Thymus (tissue), 11 donors: ENCODE data around the gene SENP1. TPM values are rescaled to one million over a fixed set of nuclear protein-coding genes. Genes with fewer than 3 reads are reported as not detected.
"Not testable (repeated sequence)": the region's sequence is repeated elsewhere in the genome, so short reads cannot be mapped to it uniquely, and the experiment has no call there.

ENCODE experiments used
- DNase-seq, 9 donors: peaks; one replicate each; pipeline ENCODE4 v3.0.0-alpha.2; 2013; ENCODE audit warnings: low spot score in 9 of 9, low read depth in 6 of 9, missing footprints in 1 of 9
- H3K27ac ChIP-seq, 2 donors: one replicate each; pipeline ENCODE4 v1.5.1; 2013; ENCODE audit warnings: control low read depth in 1 of 2, low read depth in 1 of 2, low read length in 1 of 2, mild to moderate bottlenecking in 1 of 2, moderate library complexity in 1 of 2
- H3K27me3 ChIP-seq, 2 donors: one replicate each; pipeline ENCODE4 v1.5.1; 2013; ENCODE audit warnings: low read length in 1 of 2; ENCODE audit not compliant: control insufficient read depth in 2 of 2, insufficient read depth in 1 of 2
- H3K36me3 ChIP-seq, 2 donors: one replicate each; pipeline ENCODE4 v1.5.1; 2013; ENCODE audit warnings: low read length in 1 of 2, mild to moderate bottlenecking in 1 of 2, moderate library complexity in 1 of 2; ENCODE audit not compliant: control insufficient read depth in 2 of 2, insufficient read depth in 2 of 2
- H3K4me1 ChIP-seq, 2 donors: one replicate each; pipeline ENCODE4 v1.5.1; 2013; ENCODE audit warnings: low read length in 2 of 2; ENCODE audit not compliant: control insufficient read depth in 2 of 2, insufficient read depth in 2 of 2
- H3K4me3 ChIP-seq, 2 donors: one replicate each; pipeline ENCODE4 v1.5.1; 2013; ENCODE audit warnings: low read length in 2 of 2, control low read depth in 1 of 2, mild to moderate bottlenecking in 1 of 2
- H3K9me3 ChIP-seq, 2 donors: one replicate each; pipeline ENCODE4 v1.5.1; 2013; ENCODE audit warnings: low read length in 1 of 2, mild to moderate bottlenecking in 1 of 2; ENCODE audit not compliant: control insufficient read depth in 2 of 2, insufficient read depth in 1 of 2
- WGBS: extraction: QIAGEN DNeasy Blood & Tissue Kit; methylation state at CpG from one replicate; pipeline ENCODE4 v1.1.7; 2013; 5-methylcytosine and 5-hydroxymethylcytosine counted together
- polyA plus RNA-seq: library from polyadenylated mRNA; stranded (reverse); fragments of 200-250 nt; gene quantifications from one replicate; pipeline ENCODE4 v1.2.3, GENCODE V29; 2013
- total RNA-seq: library from RNA; stranded (reverse); fragments of 120-200 nt; gene quantifications from one replicate; pipeline ENCODE4 v1.2.4, GENCODE V29; 2013
- donor health status: healthy.

SENP1 gene
- total and polyA plus RNA-seq, 2 donors = 6.6 to 25.0 TPM

DNA sequence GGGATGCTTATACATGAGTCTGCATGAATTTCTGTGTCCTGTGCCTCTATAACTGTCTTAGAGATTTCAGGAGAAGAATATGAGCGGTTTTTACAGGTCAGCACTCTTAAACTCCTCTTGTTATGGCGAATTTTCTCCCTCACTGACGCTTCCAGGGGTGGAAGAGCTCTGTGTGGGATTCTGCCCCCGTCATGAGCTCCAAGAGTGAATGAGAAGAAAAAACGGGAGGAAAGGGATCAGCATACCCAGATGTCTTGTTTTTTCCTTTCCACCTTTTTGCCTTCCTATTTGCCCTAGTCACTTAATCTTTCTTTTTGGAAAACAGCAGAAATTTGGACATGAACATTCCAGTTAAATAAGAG, 13.9 kb upstream of the SENP1 start:
- Histone ChIP-seq H3K4me1 (peaks cover 10 to 11% of the 10 kb centered on the region in 2 donors), H3K9me3 (no peaks in the 10 kb centered on the region), H3K27ac (no peak overlapping the region), H3K36me3 (peaks cover 0 to 8% of the 10 kb centered on the region in 2 donors), H3K27me3 (peaks cover 0 to 2% of the 10 kb centered on the region in 2 donors), H3K4me3 (peak overlapping the region; percentile 58 to 59)
- no peak for DNase-seq
- WGBS = 42% methylated on average over 5 of the region's 5 CpGs

DNA sequence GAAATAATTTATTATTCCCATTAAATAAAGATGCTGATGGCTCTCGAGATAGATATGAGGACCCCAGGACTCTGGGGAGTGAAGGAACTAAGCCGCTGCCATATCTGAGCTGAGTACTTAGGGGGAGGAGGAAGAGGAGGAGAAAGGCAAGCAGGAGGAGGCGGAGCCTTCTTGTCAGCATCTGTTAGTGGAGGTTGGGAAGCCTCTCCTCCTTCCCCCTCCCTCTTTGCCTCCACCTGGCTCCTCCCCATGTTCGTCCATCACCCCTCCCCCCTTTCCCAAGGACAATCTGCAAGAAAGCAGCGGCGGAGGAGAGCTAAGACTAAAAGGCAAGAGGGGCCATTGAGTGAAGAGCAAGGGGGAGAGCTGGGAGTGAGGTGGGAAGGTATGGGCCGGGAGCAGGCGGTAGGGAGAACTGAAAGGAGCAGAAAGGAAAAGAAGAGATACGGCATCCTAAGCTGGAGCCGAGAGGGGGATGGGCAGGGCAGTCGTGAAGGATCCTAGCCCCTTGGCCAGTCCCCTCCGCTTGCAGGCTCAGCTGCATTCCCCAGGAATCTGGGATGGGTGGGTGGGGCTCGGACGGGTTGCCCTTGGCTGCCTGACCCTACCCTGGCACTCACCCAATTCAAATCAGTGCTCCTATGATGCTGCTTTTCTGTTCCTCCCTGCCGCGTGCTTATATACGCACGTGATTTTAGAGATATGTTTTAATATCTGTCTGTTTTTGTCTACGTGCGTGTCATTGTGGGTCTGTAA, 13.4 kb upstream of the SENP1 start, which contains the start of gene PFKM:
TSS of gene PFKM (plus strand) at position 287 of the 756 bp plus-strand sequence. CDS start 3,411 bp downstream, outside the sequence.
- Histone ChIP-seq H3K9me3 (no peaks in the 10 kb centered on the region), H3K36me3 (peaks cover 0 to 5% of the 10 kb centered on the region in 2 donors), H3K27me3 (peaks cover 0 to 4% of the 10 kb centered on the region in 2 donors), H3K4me1 (peaks cover 10 to 11% of the 10 kb centered on the region in 2 donors), H3K27ac (no peak within 1 kb of the TSS), H3K4me3 (peak within 1 kb of the TSS; percentile 58 to 59)
- 3% methylated on average over 20 of the region's 20 CpGs for WGBS
- DNase-seq = peak; percentile 51 to 87 (median 69)

DNA sequence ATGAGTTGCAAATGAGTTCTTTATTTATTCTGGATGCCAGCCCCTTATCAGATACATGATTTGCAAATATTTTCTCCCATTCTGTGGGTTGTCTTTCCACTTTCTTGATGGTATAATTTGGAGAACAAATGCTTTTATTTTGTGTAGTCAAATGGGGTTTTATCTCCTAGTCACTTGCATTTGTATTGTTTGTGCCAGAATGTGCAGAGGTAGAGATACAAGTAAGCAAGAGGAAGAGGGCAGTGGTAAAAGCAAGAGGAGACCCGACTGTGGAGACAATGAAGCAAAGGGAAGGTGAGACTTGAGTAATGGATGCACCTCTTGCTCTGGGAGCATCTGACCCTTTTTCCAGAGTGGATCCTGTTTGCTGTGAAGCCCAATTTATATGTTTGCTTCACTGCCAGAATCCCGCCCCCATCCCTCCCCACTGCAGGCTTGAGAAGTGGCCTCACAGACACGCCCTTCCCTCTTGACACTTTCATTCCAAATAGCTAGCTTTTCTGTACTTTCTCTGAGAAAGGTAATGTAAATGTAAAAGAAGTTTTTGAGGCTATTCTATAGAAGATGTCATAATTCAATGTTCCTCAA, 12.5 kb upstream of the SENP1 start:
- Histone ChIP-seq H3K4me3 (no peak overlapping the region), H3K27ac (no peak overlapping the region), H3K4me1 (peaks cover 10 to 11% of the 10 kb centered on the region in 2 donors), H3K9me3 (no peaks in the 10 kb centered on the region), H3K27me3 (peaks cover 0 to 6% of the 10 kb centered on the region in 2 donors), H3K36me3 (peaks cover 0 to 5% of the 10 kb centered on the region in 2 donors)
- WGBS = 73% methylated on average over 3 of the region's 3 CpGs
- DNase-seq = no peak

DNA sequence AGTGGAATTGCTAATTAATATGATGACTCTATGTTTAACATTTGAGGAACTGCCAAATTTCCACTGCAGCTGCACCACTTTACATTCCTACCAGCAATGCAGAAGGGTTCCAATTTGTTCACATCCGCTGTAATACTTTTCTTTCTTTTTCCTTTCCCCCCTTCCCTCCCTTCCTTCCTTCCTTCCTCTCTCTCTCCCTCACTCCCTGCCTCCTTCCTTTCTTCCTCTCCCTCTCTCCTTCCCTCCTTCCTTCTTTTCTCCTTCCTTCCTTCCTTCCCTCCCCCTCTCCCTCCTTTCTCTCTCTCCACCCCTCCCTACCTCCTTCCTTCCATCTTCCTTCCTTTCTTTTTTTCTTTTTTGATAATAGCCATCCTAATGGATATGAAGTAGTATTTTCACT, 10.1 kb upstream of the SENP1 start:
- peaks cover 2 to 8% of the 10 kb centered on the region in 2 donors for H3K27me3 ChIP-seq
- no peak overlapping the region for H3K4me3 ChIP-seq
- DNase-seq = no peak
- no peaks in the 10 kb centered on the region for H3K9me3 ChIP-seq
- WGBS = 96% methylated on average over 1 of the region's 1 CpG
- H3K27ac ChIP-seq = no peak overlapping the region
- H3K36me3 ChIP-seq = no peaks in the 10 kb centered on the region
- peaks cover 10 to 11% of the 10 kb centered on the region in 2 donors for H3K4me1 ChIP-seq

DNA sequence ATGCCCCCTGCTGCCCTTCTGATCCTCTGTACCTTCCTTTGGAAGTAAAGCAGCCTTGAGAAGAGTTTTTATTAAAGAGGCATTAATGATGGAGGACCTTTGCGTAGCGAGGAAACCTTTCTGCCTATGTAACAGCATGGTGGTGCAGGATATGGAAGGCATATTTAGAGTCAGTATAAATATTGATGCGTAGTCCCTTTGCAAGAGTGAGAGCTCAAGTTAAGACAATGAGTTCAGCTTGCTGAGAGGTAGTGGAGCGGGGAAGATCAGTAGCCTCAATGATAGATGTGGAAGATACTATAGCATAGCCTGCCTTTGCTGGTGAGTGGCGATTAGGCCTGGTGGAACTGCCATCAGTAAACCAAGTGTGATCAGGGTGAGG, 5.4 kb upstream of the SENP1 start:
- DNase-seq, H3K9me3 ChIP-seq, H3K4me1 ChIP-seq, H3K36me3 ChIP-seq, H3K27ac ChIP-seq, H3K4me3 ChIP-seq, H3K27me3 ChIP-seq: not testable (repeated sequence)
- 98% methylated on average over 5 of the region's 5 CpGs for WGBS

DNA sequence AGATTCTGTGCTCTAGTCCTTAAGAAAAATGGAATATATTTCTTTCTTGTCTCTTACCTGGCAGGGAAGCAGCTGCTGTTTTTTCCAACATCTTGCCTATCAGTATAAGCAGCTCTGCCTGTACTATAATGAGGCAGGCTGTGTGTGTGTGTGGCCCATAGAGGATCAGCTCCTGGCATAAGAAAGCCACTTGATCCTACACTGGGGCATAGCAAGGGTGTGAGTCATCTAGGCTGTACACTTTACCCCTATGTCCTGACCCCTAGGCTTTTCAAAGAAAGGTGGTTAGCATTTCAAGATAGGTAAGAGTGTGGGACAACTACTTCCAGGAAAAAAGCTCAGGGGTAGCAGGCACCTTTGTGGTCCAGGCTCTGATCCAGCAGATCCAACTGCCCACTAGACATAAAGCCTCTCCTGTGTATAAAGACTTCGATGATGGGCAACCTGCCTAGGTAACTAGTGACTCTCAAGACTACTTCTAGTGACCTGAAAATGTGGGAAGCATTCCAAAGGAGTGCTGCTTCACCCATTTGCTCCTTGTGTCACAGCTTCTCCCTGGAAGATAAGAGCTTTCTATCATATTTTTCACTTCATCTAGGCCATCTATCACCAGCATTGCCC, 4.9 kb upstream of the SENP1 start:
- DNase-seq = no peak
- H3K27ac ChIP-seq = no peak overlapping the region
- peaks cover 7 to 8% of the 10 kb centered on the region in 2 donors for H3K4me1 ChIP-seq
- no peaks in the 10 kb centered on the region for H3K9me3 ChIP-seq
- H3K36me3 ChIP-seq = no peaks in the 10 kb centered on the region
- WGBS = 89% methylated on average over 1 of the region's 1 CpG
- H3K4me3 ChIP-seq = no peak overlapping the region
- peaks cover 2 to 8% of the 10 kb centered on the region in 2 donors for H3K27me3 ChIP-seq

DNA sequence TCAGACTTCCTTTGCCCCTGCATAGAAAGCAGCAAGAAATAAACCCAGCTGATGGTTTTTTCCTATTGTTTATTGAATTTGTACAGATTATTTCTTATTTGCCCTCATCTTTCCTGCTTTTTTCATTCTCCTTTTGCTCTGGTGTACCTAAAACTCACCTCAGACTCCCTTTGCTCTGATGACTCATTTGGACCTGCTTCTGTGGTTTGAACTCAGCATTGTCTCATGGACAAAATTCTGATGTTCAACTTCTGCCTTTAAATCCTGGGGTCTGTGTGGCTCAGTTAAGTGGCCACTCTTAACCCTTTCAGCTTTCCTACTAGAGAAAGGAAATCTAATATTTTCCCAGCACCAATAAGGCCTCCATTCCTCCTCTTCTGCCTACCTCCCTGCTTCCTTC, 3.5 kb upstream of the SENP1 start:
- no peak overlapping the region for H3K27ac ChIP-seq
- H3K4me3 ChIP-seq = no peak overlapping the region
- no peak for DNase-seq
- H3K9me3 ChIP-seq = no peaks in the 10 kb centered on the region
- peaks cover 2 to 6% of the 10 kb centered on the region in 2 donors for H3K27me3 ChIP-seq
- no peaks in the 10 kb centered on the region for H3K36me3 ChIP-seq
- H3K4me1 ChIP-seq = peaks cover 8 to 11% of the 10 kb centered on the region in 2 donors

DNA sequence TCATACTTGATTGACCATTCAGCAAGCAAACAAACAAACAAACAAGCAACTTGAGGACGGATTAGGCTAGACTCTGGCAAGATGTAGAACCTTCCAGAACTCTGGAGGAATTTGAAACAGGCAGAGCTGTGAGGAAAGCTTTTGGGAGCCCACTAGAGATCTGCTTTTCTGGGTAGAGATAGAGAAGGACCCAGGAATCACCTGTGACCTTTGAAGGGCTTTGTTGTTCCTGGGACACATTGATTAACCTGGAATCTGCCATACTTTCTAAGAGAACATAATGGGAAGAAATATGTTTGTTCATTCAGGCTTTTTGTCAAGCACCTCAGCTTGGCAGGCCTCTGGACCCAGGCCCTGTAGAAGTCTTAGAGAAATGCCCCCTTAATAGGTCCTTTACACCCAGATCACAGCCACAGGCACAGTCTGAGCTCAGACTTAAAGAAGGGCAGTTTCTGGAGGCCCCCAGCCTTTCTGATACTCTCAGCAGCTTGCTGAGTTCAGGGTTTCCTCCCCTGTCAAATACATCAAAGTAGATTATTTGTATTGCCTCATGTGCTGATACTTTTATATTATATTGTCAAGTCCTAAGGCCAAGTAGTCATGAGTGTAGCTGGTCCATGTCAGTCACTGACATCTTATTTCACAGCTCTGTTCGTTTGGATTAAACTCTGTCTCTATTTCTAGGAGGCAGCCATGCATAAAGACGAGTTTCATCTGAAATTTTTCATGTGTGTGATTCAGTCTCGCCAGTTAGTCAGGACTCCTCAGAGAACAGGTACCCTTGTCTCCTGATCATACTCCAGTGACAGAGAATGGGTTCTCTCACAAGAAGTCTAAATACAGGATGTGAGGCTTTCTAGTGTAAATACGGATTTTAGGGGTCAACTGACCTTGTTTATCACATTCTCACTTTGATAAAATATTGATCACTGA, 1.1 kb upstream of the SENP1 start:
- Histone ChIP-seq H3K27ac (peak overlapping the region; percentile 56 to 96), H3K27me3 (peaks cover 2% of the 10 kb centered on the region in 2 donors)
- 87% methylated on average over 5 of the region's 5 CpGs for WGBS

More for the DNA sequence above, 1.1 kb upstream of the SENP1 start:
- peak overlapping the region; percentile 76 to 77 for H3K4me3 ChIP-seq
- H3K4me1 ChIP-seq = peaks cover 8 to 11% of the 10 kb centered on the region in 2 donors
- no peak for DNase-seq
- no peaks in the 10 kb centered on the region for H3K36me3 ChIP-seq
- H3K9me3 ChIP-seq = no peaks in the 10 kb centered on the region
